ENCODE measurements around the gene U2AF2.

Gene U2AF2

GRCh38 chr19:55643887-55644176 is 11.0 kb upstream of the U2AF2 start:
- DNase-seq (ENCODE audit: low spot score): no peak

DNA sequence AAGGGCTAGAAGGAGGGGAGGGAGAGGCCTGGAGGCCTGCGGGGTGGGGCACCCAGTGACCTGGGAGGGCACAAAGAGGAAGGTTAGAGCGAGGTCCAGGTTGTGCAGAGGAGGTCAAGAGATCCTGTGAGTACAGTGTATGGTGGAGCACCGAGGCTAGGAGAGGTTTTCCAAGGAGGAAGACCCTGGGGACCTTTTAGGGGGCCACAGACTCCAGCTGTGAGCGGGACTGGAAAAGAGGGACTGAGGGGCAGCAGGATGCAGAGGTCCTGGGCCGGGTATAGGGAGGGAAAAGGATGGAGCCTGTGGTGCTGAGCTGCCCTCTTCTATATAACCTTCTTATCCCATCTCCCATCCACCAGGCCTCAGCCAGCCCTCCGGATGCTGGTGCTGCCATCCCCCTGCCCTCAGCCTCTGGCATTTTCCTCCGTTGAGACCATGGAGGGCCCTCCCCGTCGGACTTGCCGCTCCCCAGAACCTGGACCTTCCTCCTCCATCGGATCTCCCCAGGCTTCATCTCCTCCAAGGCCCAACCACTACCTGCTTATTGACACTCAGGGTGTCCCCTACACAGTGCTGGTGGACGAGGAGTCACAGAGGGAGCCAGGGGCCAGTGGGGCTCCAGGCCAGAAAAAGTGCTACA is 10.5 kb upstream of the U2AF2 start:
- no peak for DNase-seq (ENCODE audit: low spot score)

GRCh38 chr19:55644842-55645511 is 9.9 kb upstream of the U2AF2 start:
- DNase-seq (ENCODE audit: low spot score): no peak

DNA sequence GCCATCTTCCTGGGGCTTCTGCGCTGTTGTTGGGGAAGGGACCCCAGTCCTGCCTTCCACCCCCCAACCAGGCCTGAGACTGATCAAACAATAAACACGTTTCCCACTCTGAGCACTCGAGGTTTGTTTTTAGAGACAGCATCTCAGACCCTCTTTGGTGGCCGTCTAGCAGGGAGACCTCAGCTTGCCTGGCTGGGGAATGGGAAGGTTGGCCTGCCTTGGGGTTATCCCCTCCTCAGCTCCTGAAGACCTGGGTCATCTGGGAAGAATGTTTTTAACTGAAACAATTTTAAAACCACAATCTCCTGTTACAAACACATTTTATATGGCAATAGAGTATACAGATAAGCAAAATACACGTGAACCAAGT is 9.3 kb upstream of the U2AF2 start:
- DNase-seq (ENCODE audit: low spot score): no peak

GRCh38 chr19:55646889-55647731 is 7.7 kb upstream of the U2AF2 start:
- DNase-seq (ENCODE audit: low spot score): no peak

GRCh38 chr19:55647732-55648584 is 6.9 kb upstream of the U2AF2 start, which contains the start of gene CCDC106:
Gene CCDC106 (plus strand): TSS chr19:55648212. CDS start chr19:55649047, 835 bp downstream.
- no peak for DNase-seq (ENCODE audit: low spot score)

DNA sequence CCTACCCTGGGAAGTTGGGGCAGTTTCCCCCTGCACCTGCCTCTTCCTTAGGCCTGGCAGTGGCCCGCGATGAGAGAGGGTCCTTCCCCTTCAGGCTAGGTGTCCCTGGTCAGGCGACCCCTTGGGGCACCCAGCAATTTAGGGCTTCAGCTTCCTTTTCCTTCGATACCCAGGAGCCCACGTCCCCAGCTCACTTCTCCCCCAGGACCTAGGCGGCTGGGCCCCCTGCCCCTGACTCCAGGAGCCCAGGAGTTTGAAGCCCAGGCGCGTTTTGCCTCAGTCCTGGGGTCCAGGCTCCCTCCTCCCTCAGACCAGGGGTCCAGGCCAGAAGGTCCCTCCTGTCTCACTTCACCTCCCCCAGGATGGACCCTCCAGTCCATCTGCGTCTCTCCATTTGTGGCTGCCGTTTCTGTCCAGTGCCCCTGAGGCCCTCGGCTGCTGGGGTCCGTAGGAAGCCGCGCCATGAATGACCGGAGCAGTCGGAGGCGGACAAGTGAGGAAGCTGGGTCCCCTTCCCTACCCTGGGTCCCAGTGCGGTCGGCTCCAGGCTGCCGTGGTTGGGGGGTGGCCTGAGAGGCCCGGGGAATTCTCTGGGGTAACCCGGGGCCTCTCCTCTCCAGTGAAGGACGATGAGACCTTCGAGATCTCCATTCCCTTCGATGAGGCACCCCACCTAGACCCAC is 6.1 kb upstream of the U2AF2 start:
- DNase-seq (ENCODE audit: low spot score): no peak

DNA sequence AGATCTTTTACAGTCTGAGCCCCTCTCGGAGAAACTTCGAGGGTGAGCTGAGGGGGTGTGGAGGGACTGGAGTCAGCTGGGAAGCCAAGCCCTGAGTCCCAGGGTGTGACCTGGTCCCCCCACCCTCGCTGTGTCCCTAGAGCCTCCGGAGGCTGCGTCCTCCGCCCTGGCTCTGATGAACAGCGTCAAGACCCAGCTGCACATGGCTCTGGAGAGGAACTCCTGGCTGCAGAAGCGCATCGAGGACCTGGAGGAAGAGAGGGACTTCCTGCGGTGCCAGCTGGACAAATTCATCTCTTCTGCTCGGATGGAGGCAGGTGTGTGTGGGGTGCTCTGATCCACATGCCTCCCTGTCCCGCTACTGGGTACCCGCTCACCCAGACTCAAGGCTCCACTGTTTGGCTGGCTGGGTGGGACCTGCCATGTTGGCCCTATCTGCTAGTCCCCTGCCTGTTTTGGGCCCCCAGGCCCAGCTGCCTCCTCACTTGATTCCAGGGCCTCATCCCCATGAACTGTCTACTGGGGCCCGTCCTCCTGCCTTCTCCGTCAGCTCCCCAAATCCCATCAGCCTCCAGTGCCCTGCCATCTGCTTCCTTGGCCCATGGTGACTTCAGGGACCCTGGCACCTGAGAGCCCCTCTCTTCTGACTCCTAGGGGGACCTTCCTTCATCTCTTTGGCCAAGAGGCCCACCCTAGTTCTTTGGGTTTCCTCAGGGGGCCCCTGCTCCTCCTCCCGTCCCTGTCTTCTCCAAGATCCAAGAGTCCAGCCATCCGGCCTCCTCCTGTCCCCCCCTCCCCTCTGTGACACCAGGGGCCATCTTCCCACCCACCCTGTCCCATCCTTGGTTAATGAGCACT is 5.3 kb upstream of the U2AF2 start:
- DNase-seq (ENCODE audit: low spot score): no peak

GRCh38 chr19:55650126-55650557 is 4.7 kb upstream of the U2AF2 start:
- DNase-seq (ENCODE audit: low spot score): no peak

DNA sequence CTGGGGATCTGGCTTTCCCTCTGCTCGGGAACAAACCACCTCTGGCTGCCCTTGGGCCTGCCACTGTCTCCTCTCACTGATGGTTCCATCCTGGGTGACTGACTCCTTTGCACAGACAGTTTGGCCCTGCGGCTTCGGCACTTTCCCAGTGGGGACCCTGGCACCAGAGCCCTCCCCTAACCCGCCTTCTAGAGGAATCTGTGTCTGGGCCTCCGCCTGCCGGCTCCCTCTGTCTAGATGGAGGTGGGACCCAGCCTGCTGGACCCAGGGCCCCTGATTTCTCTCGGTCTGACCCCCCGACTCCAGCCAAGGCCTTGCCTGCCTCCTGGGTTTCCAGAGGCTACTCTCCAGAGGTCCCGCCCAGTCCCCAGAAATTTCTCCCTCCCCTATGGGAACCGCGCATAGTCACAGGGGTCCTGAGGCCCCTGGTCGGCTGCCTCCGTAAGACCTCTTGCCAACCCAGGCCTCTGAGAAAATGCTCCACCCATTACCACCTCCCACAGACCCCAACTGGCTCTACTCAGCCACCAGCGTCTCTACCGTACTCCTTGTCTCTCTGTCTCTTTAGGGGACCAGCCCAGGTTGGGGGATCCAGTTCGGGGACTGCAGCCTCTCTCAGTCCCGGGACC is 4.1 kb upstream of the U2AF2 start:
- DNase-seq (ENCODE audit: low spot score): no peak

DNA sequence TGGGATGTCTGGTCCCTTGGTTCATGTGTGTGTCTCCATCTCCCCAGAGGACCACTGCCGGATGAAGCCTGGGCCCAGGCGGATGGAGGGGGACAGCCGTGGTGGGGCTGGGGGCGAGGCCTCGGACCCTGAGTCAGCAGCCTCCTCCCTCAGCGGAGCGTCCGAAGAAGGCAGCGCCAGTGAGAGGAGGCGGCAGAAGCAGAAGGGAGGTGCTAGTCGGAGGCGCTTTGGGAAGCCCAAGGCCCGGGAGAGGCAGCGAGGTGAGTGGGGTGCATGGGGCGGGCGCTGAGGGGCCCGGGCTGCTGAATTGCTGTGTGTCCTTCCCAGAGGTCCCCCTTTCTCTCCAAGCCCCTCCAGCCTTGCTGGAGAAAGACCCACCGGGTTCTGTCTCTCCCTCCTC is 3.6 kb upstream of the U2AF2 start:
- no peak for DNase-seq (ENCODE audit: low spot score)

- DNase-seq (ENCODE audit: low spot score): no peak
These were observed 2.3 kb upstream of the U2AF2 start for GRCh38 chr19:55652311-55653128.

- DNase-seq (ENCODE audit: low spot score): peak; percentile 99
These were observed 1.0 kb upstream of the U2AF2 start for GRCh38 chr19:55653651-55654322.

DNA sequence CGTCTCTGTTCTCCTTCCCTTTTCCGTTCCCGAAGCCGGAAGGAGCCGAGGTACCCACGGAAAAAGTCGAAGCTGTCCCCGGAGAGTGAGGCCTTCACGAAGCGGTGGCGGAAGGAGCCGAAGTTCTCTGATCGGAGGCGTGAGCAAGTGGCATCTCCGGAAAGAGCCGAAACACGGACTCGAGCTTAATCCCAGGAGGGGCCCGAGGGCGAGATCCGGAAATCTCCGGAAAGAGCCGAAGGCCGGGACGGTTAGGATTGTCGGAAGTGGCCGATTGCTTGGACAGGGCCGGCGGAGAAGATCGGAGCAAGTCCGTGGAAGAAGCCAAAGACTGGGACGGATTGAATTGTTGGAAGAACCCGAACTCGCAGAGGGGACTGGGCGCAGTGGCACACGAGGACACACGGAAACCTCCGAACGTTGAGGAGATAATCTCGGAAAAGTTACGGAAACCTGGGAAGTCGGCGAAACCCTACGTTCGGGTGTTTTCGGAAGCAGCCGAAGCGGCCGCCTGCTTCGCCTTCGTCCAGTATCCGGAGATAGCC is 440 bp upstream of the U2AF2 start:
- peak; percentile 100 for DNase-seq (ENCODE audit: low spot score)

DNA sequence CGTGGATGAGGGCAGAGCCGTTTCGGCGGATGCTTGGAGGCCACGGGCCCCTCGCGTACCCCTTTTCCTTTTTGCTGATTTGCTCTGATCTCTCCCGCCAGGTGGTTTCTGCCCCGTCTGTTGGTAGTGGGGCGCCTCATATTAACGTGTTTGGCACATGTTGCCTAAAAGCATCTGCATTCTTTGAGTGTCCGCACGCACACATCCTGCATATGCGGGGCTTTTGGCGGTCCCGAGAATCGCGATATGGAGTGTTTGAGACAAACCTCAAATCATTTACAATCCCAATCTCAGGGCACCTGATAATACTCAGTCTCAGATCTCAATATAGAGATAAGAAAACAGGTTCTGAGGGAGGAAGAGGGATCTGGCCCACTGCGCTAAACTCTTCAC is 809 bp downstream of the U2AF2 start:
- DNase-seq (ENCODE audit: low spot score): no peak

DNA sequence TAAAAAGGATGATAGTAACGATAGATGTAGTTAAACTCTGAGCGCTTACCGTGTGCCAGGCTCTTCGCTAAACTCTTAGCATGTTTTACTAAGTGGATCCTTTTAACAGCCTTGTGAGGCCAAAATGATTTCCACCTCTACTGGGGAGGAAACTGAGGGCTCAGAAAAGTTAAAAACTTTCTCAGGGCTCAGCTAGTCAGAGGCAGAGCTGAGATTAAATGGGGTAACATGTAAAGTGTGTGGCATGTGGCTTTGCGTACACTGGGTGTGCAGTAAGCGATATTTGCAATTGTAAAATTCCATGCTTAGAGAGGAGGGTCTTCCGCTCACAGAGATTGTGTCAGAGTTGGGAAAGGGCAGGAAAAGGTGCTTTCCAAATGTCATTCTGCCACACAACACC is 1.7 kb downstream of the U2AF2 start:
- no peak for DNase-seq (ENCODE audit: low spot score)

DNA sequence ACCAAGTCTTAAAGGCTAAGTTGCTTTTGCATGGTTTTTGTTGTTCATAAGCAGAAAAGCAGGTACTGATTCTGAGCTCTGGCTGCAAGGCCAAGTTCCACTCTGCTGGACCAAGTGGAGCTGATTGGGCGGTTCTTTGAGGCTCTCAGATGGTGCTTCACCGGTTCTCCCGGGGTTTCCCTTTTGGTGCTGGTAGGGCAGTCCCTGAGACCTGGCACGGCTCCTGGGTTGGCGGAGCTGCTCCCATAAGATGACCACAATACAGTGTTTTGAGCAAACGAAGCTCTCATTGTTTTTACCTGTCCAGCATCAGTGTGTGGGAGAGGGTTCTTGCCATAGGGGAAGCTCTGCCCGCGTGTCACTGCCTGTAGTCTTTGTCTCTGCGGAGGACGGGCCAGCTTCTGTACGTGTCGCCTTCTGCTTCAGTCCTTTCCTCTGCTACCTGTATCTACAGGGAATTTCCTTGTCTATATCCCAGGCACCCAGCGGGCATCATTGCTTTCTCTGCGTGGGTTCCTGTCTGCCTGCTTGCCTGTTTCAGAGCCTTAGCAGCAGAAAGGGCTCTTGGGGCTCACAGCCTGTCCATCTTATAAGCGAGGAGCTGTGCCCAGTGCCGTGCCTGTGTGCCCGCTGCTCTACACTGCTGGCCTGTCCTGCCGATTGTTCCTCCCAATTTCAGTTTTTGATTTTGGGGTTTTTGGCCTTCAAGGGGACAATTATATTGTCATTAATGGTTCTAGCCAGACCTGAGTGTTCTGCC is 2.3 kb downstream of the U2AF2 start:
- no peak for DNase-seq (ENCODE audit: low spot score)

All from pons (tissue), 1 donor.